DND-41 (cell line): ENCODE measurements around the gene ERO1A.

ENCODE experiments used
- EZH2 ChIP-seq: IDR thresholded peaks from 3 replicates; pipeline ENCODE4 v1.6.1; 2012; ENCODE audit warnings: borderline replicate concordance, low read depth, mild to moderate bottlenecking, moderate library complexity, low read length, inconsistent platforms; ENCODE audit not compliant: severe bottlenecking
- TF ChIP-seq, protein P1 (sequence below): IDR thresholded peaks from 2 replicates; pipeline ENCODE4 v1.5.1; 2012; ENCODE audit warnings: borderline replicate concordance, low read length, moderate library complexity, mild to moderate bottlenecking; ENCODE audit not compliant: poor library complexity, severe bottlenecking; ENCODE audit errors: extremely low read depth

GRCh38 chr14:52740751-52741150 is 45.4 kb upstream of the ERO1A start:
- TF ChIP-seq, protein P1, sequence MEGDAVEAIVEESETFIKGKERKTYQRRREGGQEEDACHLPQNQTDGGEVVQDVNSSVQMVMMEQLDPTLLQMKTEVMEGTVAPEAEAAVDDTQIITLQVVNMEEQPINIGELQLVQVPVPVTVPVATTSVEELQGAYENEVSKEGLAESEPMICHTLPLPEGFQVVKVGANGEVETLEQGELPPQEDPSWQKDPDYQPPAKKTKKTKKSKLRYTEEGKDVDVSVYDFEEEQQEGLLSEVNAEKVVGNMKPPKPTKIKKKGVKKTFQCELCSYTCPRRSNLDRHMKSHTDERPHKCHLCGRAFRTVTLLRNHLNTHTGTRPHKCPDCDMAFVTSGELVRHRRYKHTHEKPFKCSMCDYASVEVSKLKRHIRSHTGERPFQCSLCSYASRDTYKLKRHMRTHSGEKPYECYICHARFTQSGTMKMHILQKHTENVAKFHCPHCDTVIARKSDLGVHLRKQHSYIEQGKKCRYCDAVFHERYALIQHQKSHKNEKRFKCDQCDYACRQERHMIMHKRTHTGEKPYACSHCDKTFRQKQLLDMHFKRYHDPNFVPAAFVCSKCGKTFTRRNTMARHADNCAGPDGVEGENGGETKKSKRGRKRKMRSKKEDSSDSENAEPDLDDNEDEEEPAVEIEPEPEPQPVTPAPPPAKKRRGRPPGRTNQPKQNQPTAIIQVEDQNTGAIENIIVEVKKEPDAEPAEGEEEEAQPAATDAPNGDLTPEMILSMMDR: no peak
- TF ChIP-seq EZH2: no peak
